Mammary epithelial cell (primary cell): Measurements from ENCODE around the gene RAET1G.

Experiments used
- EZH2 ChIP-seq: IDR thresholded peaks from 2 replicates; pipeline ENCODE4 v1.6.1; 2012; ENCODE audit warnings: low read length, inconsistent platforms, borderline replicate concordance
- TF ChIP-seq, protein P1 (sequence below), 2 donors: IDR thresholded peaks in 1 of 2; conservative IDR thresholded peaks in 1 of 2; 2 replicates each; pipeline ENCODE4 v1.5.1; 2011 to 2012; ENCODE audit warnings: inconsistent platforms in 2 of 2, low read length in 2 of 2, mild to moderate bottlenecking in 2 of 2, control low read depth in 1 of 2, low read depth in 1 of 2; ENCODE audit not compliant: insufficient read depth in 1 of 2; ENCODE audit errors: extremely low read depth in 1 of 2

DNA sequence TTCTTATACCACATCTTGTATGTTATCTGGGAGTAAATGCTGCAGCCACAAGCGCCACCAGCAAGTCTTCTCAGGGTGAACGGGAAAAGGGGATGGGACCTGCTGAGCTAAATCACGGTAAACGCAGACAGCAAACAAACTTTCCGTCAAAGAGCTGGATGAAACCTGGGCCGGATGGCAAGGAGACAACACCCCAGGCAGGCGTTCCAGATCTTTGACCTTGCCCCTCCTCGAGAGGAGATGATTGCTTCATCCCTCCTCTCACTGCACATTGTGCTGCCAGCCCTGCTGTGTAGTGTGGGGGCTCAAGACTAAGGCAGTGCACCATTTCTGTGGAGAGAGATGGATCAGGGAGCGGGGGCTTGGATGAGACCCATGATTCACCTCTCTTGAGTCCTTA lies 34.8 kb downstream of the RAET1G start:
- TF ChIP-seq, protein P1, sequence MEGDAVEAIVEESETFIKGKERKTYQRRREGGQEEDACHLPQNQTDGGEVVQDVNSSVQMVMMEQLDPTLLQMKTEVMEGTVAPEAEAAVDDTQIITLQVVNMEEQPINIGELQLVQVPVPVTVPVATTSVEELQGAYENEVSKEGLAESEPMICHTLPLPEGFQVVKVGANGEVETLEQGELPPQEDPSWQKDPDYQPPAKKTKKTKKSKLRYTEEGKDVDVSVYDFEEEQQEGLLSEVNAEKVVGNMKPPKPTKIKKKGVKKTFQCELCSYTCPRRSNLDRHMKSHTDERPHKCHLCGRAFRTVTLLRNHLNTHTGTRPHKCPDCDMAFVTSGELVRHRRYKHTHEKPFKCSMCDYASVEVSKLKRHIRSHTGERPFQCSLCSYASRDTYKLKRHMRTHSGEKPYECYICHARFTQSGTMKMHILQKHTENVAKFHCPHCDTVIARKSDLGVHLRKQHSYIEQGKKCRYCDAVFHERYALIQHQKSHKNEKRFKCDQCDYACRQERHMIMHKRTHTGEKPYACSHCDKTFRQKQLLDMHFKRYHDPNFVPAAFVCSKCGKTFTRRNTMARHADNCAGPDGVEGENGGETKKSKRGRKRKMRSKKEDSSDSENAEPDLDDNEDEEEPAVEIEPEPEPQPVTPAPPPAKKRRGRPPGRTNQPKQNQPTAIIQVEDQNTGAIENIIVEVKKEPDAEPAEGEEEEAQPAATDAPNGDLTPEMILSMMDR (conservative IDR thresholded peaks at IDR 0.05 in 1 of 2, IDR thresholded peaks at IDR 0.05 in 1 of 2; ENCODE audit: extremely low read depth in 1 of 2, insufficient read depth in 1 of 2, low read depth in 1 of 2, low read length in 2 of 2): no peak
- TF ChIP-seq EZH2: no peak
